HepG2 (cell line): ENCODE results near the gene GLIS2. TPM values are rescaled to one million over a fixed set of nuclear protein-coding genes. Genes with fewer than 3 reads are reported as not detected.

Source experiments
- CENPX ChIP-seq: sonication (generic); formaldehyde crosslinking; IDR thresholded peaks from 2 replicates; pipeline ENCODE4 v1.9.0; 2021; ENCODE audit warnings: mild to moderate bottlenecking, missing genetic modification reagents, moderate library complexity
- KDM5B ChIP-seq: sonication (generic); formaldehyde crosslinking; IDR thresholded peaks from 2 replicates; pipeline ENCODE4 v1.4.0; 2020; ENCODE audit warnings: missing genetic modification reagents, mild to moderate bottlenecking, borderline replicate concordance
- LCORL ChIP-seq, 2 experiments: fragments of 450-650 bp in 1 of 2; sonication (generic) in 1 of 2; formaldehyde crosslinking in 1 of 2; IDR thresholded peaks; 2 replicates each; pipeline versions ENCODE4 v1.5.0 to v1.6.1; 2017 to 2020; ENCODE audit warnings: antibody characterized with exemption in 1 of 2, missing genetic modification reagents in 1 of 2
- RFX5 ChIP-seq: IDR thresholded peaks from 2 replicates; pipeline ENCODE4 v1.6.1; 2011; ENCODE audit warnings: low read depth, low read length, improper control_type of control experiment
- ZNF775 ChIP-seq: sonication (generic); formaldehyde crosslinking; IDR thresholded peaks from 2 replicates; pipeline ENCODE4 v1.4.0; 2020; ENCODE audit warnings: missing genetic modification reagents, mild to moderate bottlenecking, moderate library complexity, borderline replicate concordance
- polyA plus RNA-seq, 8 experiments: library from polyadenylated mRNA; depleted of rRNA in 3 of 8; stranded (reverse) in 7 of 8; unstranded in 1 of 8; fragments of >200 nt; fragmentation: Illumina TruSeq in 4 of 8; extraction: Trizol in 4 of 8; gene quantifications; 2 replicates each; pipeline versions ENCODE4 v1.2.1 to v1.2.3, GENCODE V29; 2011 to 2016; ENCODE audit warnings: low read depth in 4 of 8, missing spikeins in 1 of 8, mixed read lengths in 1 of 8; ENCODE audit not compliant: insufficient read depth in 1 of 8
- total RNA-seq, 5 experiments: library from RNA; depleted of rRNA; stranded (reverse); fragments of >200 nt; fragmentation: Illumina TruSeq; extraction: Trizol; gene quantifications; 2 replicates each; pipeline ENCODE4 v1.2.3, GENCODE V29; 2016; ENCODE audit warnings: low read depth in 1 of 5
- TF ChIP-seq, protein P1 (sequence below): sonication (generic); formaldehyde crosslinking; IDR thresholded peaks from 2 replicates; pipeline ENCODE4 v1.5.1; 2020; ENCODE audit warnings: mild to moderate bottlenecking, missing genetic modification reagents, borderline replicate concordance
- TF ChIP-seq, protein P2 (sequence below): sonication (generic); formaldehyde crosslinking; IDR thresholded peaks from one replicate; pipeline ENCODE4 v1.5.1; 2020; ENCODE audit warnings: mild to moderate bottlenecking, missing genetic modification reagents; ENCODE audit errors: not compliant biosample characterization
- TF ChIP-seq, protein P3 (sequence below): sonication (generic); formaldehyde crosslinking; IDR thresholded peaks from 2 replicates; pipeline ENCODE4 v1.4.0; 2020; ENCODE audit warnings: mild to moderate bottlenecking, missing genetic modification reagents

Gene GLIS2
- total and polyA plus RNA-seq, 2 of the 13 experiments (the other 11 are each of a cell fraction or from before 2014, with no cell fraction given), result 0.28 to 0.29 TPM

DNA sequence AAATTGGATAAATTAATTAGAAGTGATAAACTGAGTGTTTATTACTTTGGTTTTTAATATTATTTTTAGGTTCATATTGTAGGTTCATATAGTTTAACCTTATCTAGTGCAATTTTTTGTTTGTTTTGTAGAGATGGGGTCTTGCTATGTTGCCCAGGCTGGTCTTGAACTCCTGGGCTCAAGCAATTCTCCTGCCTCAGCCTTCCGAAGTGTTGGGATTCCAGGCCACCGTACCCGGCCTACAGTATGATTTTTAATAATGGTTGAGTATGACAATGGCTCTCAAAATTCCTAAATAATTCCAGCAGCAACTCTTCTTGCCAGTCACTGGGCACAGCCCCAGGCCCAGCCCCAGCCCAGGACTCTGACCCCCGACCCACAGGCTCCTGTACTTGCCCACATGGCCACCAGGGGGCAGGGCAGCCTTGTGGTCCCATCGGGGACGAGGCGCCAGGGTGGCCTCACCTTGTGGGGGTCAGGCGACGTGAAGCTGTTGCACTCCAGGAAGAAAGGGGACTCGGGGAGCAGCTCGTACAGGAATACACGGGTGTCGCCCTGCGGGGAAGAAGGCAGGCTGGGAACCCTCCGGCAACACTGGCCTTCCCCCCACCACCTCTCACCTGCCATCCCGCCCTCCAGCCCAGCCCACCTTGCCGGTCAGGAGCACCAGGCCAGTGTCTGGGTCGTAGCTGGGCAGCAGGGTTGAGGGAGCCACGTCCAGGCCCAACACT is 43.1 kb downstream of the GLIS2 start (continued):
- TF ChIP-seq, protein P1, sequence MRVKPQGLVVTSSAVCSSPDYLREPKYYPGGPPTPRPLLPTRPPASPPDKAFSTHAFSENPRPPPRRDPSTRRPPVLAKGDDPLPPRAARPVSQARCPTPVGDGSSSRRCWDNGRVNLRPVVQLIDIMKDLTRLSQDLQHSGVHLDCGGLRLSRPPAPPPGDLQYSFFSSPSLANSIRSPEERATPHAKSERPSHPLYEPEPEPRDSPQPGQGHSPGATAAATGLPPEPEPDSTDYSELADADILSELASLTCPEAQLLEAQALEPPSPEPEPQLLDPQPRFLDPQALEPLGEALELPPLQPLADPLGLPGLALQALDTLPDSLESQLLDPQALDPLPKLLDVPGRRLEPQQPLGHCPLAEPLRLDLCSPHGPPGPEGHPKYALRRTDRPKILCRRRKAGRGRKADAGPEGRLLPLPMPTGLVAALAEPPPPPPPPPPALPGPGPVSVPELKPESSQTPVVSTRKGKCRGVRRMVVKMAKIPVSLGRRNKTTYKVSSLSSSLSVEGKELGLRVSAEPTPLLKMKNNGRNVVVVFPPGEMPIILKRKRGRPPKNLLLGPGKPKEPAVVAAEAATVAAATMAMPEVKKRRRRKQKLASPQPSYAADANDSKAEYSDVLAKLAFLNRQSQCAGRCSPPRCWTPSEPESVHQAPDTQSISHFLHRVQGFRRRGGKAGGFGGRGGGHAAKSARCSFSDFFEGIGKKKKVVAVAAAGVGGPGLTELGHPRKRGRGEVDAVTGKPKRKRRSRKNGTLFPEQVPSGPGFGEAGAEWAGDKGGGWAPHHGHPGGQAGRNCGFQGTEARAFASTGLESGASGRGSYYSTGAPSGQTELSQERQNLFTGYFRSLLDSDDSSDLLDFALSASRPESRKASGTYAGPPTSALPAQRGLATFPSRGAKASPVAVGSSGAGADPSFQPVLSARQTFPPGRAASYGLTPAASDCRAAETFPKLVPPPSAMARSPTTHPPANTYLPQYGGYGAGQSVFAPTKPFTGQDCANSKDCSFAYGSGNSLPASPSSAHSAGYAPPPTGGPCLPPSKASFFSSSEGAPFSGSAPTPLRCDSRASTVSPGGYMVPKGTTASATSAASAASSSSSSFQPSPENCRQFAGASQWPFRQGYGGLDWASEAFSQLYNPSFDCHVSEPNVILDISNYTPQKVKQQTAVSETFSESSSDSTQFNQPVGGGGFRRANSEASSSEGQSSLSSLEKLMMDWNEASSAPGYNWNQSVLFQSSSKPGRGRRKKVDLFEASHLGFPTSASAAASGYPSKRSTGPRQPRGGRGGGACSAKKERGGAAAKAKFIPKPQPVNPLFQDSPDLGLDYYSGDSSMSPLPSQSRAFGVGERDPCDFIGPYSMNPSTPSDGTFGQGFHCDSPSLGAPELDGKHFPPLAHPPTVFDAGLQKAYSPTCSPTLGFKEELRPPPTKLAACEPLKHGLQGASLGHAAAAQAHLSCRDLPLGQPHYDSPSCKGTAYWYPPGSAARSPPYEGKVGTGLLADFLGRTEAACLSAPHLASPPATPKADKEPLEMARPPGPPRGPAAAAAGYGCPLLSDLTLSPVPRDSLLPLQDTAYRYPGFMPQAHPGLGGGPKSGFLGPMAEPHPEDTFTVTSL (CRISPR knock-in tag), result no peak
- TF ChIP-seq RFX5 (no peak), KDM5B (CRISPR knock-in tag) (peak; percentile 39; the same call in 1 of the 2 replicates), CENPX (CRISPR knock-in tag) (no peak), ZNF775 (CRISPR knock-in tag) (no peak), LCORL (IDR thresholded peaks at IDR 0.05) (no peak), LCORL (CRISPR knock-in tag; IDR thresholded peaks at IDR 0.05) (peak; percentile 48; the same call in 1 of the 2 replicates)
- TF ChIP-seq, protein P2, sequence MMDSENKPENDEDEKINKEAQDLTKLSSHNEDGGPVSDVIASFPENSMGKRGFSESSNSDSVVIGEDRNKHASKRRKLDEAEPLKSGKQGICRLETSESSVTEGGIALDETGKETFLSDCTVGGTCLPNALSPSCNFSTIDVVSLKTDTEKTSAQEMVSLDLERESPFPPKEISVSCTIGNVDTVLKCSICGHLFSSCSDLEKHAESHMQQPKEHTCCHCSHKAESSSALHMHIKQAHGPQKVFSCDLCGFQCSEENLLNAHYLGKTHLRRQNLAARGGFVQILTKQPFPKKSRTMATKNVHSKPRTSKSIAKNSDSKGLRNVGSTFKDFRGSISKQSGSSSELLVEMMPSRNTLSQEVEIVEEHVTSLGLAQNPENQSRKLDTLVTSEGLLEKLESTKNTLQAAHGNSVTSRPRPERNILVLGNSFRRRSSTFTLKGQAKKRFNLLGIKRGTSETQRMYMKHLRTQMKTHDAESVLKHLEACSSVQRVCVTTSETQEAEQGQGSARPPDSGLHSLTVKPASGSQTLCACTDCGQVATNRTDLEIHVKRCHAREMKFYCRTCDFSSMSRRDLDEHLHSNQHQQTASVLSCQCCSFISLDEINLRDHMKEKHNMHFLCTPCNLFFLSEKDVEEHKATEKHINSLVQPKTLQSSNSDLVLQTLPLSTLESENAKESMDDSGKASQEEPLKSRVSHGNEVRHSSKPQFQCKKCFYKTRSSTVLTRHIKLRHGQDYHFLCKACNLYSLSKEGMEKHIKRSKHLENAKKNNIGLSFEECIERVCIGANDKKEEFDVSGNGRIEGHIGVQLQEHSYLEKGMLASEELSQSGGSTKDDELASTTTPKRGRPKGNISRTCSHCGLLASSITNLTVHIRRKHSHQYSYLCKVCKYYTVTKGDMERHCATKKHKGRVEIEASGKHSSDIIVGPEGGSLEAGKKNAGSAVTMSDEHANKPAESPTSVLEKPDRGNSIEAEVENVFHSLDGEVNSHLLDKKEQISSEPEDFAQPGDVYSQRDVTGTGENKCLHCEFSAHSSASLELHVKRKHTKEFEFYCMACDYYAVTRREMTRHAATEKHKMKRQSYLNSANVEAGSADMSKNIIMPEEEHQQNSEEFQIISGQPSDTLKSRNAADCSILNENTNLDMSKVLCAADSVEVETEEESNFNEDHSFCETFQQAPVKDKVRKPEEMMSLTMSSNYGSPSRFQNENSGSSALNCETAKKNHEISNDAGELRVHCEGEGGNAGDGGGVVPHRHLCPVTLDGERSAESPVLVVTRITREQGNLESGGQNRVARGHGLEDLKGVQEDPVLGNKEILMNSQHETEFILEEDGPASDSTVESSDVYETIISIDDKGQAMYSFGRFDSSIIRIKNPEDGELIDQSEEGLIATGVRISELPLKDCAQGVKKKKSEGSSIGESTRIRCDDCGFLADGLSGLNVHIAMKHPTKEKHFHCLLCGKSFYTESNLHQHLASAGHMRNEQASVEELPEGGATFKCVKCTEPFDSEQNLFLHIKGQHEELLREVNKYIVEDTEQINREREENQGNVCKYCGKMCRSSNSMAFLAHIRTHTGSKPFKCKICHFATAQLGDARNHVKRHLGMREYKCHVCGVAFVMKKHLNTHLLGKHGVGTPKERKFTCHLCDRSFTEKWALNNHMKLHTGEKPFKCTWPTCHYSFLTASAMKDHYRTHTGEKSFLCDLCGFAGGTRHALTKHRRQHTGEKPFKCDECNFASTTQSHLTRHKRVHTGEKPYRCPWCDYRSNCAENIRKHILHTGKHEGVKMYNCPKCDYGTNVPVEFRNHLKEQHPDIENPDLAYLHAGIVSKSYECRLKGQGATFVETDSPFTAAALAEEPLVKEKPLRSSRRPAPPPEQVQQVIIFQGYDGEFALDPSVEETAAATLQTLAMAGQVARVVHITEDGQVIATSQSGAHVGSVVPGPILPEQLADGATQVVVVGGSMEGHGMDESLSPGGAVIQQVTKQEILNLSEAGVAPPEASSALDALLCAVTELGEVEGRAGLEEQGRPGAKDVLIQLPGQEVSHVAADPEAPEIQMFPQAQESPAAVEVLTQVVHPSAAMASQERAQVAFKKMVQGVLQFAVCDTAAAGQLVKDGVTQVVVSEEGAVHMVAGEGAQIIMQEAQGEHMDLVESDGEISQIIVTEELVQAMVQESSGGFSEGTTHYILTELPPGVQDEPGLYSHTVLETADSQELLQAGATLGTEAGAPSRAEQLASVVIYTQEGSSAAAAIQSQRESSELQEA (CRISPR knock-in tag), result no peak
- TF ChIP-seq, protein P3, sequence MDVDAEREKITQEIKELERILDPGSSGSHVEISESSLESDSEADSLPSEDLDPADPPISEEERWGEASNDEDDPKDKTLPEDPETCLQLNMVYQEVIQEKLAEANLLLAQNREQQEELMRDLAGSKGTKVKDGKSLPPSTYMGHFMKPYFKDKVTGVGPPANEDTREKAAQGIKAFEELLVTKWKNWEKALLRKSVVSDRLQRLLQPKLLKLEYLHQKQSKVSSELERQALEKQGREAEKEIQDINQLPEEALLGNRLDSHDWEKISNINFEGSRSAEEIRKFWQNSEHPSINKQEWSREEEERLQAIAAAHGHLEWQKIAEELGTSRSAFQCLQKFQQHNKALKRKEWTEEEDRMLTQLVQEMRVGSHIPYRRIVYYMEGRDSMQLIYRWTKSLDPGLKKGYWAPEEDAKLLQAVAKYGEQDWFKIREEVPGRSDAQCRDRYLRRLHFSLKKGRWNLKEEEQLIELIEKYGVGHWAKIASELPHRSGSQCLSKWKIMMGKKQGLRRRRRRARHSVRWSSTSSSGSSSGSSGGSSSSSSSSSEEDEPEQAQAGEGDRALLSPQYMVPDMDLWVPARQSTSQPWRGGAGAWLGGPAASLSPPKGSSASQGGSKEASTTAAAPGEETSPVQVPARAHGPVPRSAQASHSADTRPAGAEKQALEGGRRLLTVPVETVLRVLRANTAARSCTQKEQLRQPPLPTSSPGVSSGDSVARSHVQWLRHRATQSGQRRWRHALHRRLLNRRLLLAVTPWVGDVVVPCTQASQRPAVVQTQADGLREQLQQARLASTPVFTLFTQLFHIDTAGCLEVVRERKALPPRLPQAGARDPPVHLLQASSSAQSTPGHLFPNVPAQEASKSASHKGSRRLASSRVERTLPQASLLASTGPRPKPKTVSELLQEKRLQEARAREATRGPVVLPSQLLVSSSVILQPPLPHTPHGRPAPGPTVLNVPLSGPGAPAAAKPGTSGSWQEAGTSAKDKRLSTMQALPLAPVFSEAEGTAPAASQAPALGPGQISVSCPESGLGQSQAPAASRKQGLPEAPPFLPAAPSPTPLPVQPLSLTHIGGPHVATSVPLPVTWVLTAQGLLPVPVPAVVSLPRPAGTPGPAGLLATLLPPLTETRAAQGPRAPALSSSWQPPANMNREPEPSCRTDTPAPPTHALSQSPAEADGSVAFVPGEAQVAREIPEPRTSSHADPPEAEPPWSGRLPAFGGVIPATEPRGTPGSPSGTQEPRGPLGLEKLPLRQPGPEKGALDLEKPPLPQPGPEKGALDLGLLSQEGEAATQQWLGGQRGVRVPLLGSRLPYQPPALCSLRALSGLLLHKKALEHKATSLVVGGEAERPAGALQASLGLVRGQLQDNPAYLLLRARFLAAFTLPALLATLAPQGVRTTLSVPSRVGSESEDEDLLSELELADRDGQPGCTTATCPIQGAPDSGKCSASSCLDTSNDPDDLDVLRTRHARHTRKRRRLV (CRISPR knock-in tag), result no peak
